GM12874 (cell line): ENCODE measurements around the gene DUOXA2.

Experiments
- TF ChIP-seq, protein P1 (sequence below): IDR thresholded peaks from 2 replicates; pipeline ENCODE4 v1.5.1; 2011; ENCODE audit warnings: low read depth, mild to moderate bottlenecking, control low read depth, low read length, moderate library complexity; ENCODE audit not compliant: insufficient read depth

DUOXA2 gene

DNA sequence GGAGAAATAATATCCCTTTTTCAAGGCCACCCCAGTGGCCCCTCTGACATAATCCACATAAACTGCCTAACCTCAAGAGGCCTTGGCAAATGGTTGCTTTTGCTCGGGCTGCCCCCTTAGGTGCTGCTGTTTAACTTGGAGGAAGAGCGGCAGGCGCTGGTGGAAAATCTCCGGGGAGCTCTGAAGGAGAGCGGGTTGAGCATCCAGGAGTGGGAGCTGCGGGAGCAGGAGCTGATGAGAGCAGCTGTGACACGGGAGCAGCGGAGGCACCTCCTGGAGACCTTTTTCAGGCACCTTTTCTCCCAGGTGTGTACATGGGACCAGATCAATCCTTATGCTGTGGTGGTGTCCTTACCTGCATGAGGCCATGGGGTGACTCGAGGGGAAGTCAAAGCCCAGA is 30.6 kb downstream of the DUOXA2 start:
- TF ChIP-seq, protein P1, sequence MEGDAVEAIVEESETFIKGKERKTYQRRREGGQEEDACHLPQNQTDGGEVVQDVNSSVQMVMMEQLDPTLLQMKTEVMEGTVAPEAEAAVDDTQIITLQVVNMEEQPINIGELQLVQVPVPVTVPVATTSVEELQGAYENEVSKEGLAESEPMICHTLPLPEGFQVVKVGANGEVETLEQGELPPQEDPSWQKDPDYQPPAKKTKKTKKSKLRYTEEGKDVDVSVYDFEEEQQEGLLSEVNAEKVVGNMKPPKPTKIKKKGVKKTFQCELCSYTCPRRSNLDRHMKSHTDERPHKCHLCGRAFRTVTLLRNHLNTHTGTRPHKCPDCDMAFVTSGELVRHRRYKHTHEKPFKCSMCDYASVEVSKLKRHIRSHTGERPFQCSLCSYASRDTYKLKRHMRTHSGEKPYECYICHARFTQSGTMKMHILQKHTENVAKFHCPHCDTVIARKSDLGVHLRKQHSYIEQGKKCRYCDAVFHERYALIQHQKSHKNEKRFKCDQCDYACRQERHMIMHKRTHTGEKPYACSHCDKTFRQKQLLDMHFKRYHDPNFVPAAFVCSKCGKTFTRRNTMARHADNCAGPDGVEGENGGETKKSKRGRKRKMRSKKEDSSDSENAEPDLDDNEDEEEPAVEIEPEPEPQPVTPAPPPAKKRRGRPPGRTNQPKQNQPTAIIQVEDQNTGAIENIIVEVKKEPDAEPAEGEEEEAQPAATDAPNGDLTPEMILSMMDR = no peak

DNA sequence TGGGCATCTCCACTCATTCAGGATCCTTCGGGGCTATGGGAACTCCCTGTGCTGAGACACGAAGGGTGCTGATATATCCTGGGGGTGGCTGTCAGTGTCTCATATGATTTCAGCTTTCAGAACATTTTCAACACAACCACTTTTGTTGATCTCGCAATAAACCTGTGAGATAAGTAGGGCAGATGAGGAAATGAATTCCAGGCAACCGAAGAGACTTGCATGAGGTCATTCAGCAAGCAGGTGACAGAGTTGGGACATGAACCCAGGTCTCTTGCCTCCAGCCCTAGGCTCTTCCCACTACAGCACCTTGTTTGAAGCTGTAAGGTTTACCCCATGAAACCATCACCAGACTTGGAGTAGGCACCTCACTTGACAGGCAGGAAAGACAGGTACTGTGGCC is 32.3 kb downstream of the DUOXA2 start:
- TF ChIP-seq, protein P1 = no peak

DNA sequence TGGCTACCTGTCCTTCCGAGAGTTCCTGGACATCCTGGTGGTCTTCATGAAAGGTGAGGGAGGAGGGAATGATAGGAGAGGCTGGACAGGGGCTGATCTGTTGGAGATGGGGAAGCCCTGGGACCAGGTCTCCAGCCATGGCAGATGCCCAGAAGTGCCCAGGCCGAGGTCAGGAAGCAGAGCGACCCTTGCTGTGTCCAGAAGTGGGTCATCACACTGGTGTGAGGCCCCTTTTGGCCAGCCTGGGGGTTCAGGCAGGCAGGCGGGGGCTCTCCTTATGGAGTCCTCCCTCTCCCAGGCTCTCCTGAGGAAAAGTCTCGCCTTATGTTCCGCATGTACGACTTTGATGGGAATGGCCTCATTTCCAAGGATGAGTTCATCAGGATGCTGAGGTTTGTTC is 33.5 kb downstream of the DUOXA2 start:
- TF ChIP-seq, protein P1 = no peak

DNA sequence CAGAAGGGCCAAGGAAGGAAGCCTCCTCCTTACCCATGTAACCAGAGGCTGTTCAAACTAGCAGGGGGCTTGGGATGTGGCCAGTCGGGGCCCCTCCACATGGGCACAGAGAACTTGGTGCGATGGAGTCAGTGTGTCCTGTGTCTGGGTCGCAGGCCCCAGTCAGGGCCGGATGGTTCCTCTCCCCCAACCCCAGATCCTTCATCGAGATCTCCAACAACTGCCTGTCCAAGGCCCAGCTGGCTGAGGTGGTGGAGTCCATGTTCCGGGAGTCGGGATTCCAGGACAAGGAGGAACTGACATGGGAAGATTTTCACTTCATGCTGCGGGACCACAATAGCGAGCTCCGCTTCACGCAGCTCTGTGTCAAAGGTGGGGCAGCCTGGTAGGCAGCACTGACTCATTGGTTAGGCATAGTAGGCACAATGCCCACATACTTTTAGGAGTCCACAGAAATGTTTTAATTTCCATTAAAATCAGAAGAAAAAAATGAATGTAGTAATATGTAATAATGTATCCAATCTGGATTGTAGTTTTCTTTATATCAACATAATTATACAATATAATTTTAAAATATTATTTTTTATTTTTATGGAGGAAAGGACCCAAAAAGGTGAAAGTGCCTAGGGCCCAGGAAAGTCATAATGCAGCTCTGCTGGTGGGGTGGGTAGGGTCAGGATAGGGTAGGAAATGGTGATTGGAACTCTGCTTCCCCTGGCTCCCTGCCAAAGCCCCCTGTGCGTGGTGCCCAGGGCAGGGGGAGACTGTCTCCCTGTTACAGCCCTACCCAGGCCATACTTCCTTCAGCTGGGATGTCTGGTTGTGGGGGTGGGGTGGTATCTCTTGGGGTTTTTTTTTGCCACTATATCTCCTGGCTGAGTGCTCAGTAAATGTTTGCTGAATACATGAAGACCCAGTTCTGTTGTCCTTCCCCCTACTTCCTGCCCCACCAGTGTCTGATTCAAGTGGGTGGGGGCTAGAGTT is 34.2 kb downstream of the DUOXA2 start:
- TF ChIP-seq, protein P1 = no peak

DNA sequence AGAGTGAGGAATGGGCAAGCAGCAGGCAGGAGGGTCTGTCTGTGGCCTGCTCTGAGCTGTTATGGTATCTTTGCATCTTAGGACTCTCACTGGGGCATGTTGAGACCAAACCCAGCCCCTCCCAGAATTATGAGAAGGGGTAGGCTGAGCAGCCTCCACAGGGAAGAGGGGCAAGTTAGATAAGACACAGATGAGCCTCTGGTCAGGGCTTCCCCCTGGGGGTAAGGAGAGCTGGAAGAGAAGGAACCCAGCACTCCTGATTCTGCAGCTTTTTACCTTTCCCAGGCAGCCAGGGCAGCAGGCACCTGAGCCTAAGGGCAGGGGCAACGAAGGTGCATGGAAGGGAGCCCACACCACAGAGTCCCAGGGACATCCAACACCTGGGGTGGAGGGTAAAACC is 34.9 kb downstream of the DUOXA2 start:
- TF ChIP-seq, protein P1 = no peak

DNA sequence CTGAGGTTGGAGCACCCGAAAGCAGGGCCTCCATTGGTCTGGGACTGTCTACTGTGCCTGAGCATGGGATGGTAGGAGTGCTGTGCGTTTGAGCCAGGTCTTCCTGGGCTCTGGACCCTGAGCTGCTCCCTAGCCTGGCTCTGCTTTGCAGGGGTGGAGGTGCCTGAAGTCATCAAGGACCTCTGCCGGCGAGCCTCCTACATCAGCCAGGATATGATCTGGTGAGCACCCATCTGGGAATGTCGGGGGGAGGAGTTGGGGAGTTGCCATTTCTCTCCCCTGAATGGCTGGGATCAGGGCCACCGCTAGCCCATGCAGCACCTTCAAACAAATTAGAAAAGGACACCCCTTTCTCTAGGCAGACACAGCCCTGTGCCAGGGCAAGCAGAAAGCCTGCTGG is 36.4 kb downstream of the DUOXA2 start:
- TF ChIP-seq, protein P1 = no peak

DNA sequence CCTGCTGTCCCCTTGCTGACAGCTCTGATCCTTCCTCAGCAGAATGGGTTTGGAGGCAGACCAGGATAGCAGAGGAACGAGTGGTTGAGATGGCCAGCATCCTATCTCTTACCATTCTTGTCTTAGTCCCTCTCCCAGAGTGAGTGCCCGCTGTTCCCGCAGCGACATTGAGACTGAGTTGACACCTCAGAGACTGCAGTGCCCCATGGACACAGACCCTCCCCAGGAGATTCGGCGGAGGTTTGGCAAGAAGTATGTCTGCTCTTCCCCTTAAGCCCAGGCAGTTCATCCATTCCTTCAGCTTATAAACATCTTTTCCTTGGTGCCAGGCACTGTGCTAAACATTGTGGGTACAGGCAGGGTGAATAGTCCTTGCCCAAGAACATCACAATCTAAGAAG is 36.9 kb downstream of the DUOXA2 start:
- TF ChIP-seq, protein P1 = no peak
